MM.1S (cell line): ENCODE data around the gene OSTF1.

Experiments used
- CTCF ChIP-seq: fragments of 300-600 bp; sonication (generic); IDR thresholded peaks from 2 replicates; pipeline ENCODE4 v1.5.1; 2016; ENCODE audit warnings: antibody characterized with exemption, low read length, mixed read lengths
- EZH2 ChIP-seq: fragments of 300-600 bp; sonication (generic); optimal IDR thresholded peaks from 2 replicates; pipeline ENCODE3; 2017; ENCODE audit warnings: low read depth, mild to moderate bottlenecking, antibody characterized with exemption, low read length, mixed read lengths

DNA sequence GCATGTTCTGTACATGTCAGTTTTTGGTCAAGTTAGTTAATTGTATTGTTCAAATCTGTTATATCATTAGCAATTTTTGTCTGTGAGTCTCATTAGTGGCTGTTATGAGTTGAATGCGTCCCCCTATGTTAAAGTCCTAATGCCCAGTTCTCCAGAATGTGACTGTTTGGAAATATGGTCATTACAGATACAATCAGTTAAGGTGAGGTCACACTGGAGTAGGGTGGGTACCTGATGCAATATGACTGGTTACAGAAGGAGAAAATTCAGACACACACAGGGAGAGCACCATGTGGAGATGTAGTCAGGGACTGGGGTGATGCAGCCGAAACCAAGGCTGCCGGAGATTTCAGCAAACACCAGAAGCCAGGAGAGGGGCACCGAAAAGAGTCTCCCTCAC, 15.4 kb upstream of the OSTF1 start:
- TF ChIP-seq EZH2 (no peak), CTCF (no peak)
